ENCODE data around the gene C10orf143.

Gene C10orf143

DNA sequence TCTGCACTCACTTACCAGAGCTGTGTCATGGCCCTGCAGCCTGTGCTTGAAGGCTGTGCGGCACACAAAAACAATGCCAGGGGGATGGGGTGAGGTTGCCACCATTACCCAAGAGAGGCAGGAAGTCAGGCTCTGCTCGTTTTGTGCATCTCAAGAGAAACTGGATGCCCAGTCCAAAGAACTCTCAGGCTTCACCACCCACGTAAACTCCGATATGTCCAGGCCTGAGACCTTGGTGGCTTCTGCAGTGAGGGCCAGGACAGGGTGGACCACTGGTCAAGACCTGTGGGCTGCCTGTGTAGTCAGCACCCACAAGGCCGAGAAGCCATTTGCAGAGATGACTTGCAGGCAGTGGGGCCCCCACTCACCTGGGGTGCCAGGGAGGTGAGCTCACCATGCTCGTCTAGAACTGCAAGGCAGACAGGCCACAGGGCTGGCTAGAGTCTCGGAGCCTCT is 91.9 kb downstream of the C10orf143 start:
- TF ChIP-seq, protein P1, sequence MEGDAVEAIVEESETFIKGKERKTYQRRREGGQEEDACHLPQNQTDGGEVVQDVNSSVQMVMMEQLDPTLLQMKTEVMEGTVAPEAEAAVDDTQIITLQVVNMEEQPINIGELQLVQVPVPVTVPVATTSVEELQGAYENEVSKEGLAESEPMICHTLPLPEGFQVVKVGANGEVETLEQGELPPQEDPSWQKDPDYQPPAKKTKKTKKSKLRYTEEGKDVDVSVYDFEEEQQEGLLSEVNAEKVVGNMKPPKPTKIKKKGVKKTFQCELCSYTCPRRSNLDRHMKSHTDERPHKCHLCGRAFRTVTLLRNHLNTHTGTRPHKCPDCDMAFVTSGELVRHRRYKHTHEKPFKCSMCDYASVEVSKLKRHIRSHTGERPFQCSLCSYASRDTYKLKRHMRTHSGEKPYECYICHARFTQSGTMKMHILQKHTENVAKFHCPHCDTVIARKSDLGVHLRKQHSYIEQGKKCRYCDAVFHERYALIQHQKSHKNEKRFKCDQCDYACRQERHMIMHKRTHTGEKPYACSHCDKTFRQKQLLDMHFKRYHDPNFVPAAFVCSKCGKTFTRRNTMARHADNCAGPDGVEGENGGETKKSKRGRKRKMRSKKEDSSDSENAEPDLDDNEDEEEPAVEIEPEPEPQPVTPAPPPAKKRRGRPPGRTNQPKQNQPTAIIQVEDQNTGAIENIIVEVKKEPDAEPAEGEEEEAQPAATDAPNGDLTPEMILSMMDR (IDR thresholded peaks at IDR 0.05; ENCODE audit: insufficient read depth, low read length, poor library complexity, severe bottlenecking) = no peak

DNA sequence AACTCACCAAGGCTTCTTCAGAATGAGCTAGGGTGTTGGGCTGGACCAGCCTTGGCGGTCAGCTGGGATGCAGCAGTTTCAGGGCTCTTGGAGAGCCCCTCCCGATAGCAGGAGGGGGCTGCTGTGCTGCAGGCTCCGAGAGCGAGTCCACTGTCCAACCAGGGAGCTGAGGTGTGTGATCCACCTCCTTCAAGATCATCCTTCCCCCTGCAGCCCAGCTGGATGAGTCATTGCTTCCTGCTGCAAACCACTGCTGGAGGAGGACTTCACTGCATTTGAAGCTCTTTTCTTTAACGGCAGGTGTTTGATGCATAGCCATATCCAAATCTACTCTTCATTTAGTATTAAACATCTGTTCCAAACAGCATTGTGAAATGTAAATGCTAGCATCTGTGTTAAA is 92.4 kb downstream of the C10orf143 start:
- Histone ChIP-seq H3K27me3 (replicated peaks; ENCODE audit: control insufficient read depth, insufficient read depth, low read length) (no peaks in the 10 kb centered on the region; the same call in 1 of the 2 replicates), H3K4me3 (replicated peaks; ENCODE audit: low read depth, low read length) (no peak overlapping the region), H3K36me3 (ENCODE audit: control insufficient read depth, insufficient read depth, low read length) (no peaks in the 10 kb centered on the region)
- TF ChIP-seq, protein P1 (IDR thresholded peaks at IDR 0.05; ENCODE audit: insufficient read depth, low read length, poor library complexity, severe bottlenecking) = no peak
- no peak for DNase-seq (ENCODE audit: extremely low read depth, insufficient read length)

More for the DNA sequence above, 91.9 kb downstream of the C10orf143 start:
- Histone ChIP-seq H3K27me3 (replicated peaks; ENCODE audit: control insufficient read depth, insufficient read depth, low read length) (no peaks in the 10 kb centered on the region; the same call in 1 of the 2 replicates), H3K36me3 (ENCODE audit: control insufficient read depth, insufficient read depth, low read length) (no peaks in the 10 kb centered on the region), H3K4me3 (replicated peaks; ENCODE audit: low read depth, low read length) (no peak overlapping the region)
- no peak for DNase-seq (ENCODE audit: extremely low read depth, insufficient read length)

DNA sequence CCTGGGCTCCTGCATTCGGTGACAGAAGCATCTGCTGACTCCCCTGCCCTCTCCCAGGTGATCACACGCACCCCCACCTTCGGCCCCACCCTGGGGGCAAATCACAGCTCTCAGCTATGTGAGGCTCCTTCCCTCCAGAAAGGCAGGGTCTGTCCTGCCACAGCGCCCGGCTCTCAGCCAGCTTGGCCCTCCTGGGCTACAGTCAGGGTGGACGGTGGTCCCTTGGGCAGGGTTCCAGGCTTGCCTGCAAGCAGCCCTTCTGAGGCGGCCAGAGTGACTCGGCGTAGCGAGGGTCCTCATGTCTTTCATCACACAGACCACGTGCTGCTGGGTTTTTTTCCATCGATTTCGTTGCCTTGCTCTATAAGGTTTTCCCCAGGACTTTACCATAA is 93.0 kb downstream of the C10orf143 start:
- H3K27me3 ChIP-seq (replicated peaks; ENCODE audit: control insufficient read depth, insufficient read depth, low read length) = no peaks in the 10 kb centered on the region; the same call in 1 of the 2 replicates
- H3K4me3 ChIP-seq (replicated peaks; ENCODE audit: low read depth, low read length) = no peak overlapping the region
- no peaks in the 10 kb centered on the region for H3K36me3 ChIP-seq (ENCODE audit: control insufficient read depth, insufficient read depth, low read length)
- DNase-seq (ENCODE audit: extremely low read depth, insufficient read length) = no peak
- TF ChIP-seq, protein P1 (IDR thresholded peaks at IDR 0.05; ENCODE audit: insufficient read depth, low read length, poor library complexity, severe bottlenecking) = no peak

DNA sequence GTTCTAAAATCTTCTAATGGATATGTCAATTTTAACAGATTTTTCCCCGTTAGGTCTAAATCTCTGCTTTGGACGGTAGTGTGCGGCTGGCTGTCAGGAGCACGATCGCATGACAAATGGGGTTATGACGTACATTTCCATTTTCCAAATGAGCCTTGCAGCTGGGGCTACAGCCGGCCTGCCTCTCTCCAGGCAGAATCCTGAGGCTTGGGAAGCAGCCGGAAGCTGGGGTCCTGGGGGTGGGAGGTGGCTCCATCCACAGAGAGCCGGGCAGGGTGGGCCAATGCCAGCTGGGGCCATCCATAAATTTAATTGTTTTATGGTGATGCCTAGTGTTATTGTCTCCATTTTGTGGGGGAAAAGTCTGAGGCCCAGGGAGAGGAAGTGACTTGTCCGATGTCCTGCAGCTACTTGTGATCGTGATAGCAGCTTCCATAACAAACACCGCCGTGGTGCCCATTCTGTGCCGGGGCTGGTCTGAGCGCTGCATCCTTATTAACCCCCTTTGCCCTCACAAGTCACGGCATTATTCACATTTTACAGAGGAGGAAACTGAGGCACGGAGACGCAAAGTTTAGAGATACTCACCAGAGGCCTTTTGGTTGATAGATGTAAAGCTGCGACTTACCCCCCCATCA is 93.5 kb downstream of the C10orf143 start:
- TF ChIP-seq, protein P1 (IDR thresholded peaks at IDR 0.05; ENCODE audit: insufficient read depth, low read length, poor library complexity, severe bottlenecking) = no peak
- no peak for DNase-seq (ENCODE audit: extremely low read depth, insufficient read length)
- no peaks in the 10 kb centered on the region for H3K36me3 ChIP-seq (ENCODE audit: control insufficient read depth, insufficient read depth, low read length)
- no peaks in the 10 kb centered on the region; the same call in 1 of the 2 replicates for H3K27me3 ChIP-seq (replicated peaks; ENCODE audit: control insufficient read depth, insufficient read depth, low read length)
- no peak overlapping the region for H3K4me3 ChIP-seq (replicated peaks; ENCODE audit: low read depth, low read length)

DNA sequence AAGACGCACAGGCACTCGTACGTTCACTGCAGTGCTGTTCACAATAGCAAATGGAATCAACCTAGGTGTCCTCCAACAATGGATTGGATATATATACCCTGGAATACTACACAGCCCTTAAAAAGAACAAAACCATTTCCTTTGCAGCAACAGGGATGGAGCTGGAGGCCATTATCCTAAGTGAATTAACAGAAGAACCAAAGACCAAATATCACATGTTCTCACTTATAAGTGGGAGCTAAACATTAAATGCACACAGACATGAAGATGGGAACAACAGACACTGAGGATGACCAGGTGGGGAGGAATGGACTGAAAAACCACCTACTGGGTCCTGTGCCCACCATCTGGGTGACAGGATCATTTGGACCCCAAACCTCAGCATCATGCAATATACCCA is 94.5 kb downstream of the C10orf143 start:
- H3K27me3 ChIP-seq (replicated peaks; ENCODE audit: control insufficient read depth, insufficient read depth, low read length) = no peaks in the 10 kb centered on the region; the same call in 1 of the 2 replicates
- TF ChIP-seq, protein P1 (IDR thresholded peaks at IDR 0.05; ENCODE audit: insufficient read depth, low read length, poor library complexity, severe bottlenecking) = no peak

More for the DNA sequence above, 94.5 kb downstream of the C10orf143 start:
- no peak for DNase-seq (ENCODE audit: extremely low read depth, insufficient read length)
- Histone ChIP-seq H3K4me3 (replicated peaks; ENCODE audit: low read depth, low read length) (no peak overlapping the region), H3K36me3 (ENCODE audit: control insufficient read depth, insufficient read depth, low read length) (no peaks in the 10 kb centered on the region)

Measured in GM06990 (cell line).